Stomach (tissue), 19 donors: Measurements from ENCODE around the gene OTX2. TPM values are rescaled to one million over a fixed set of nuclear protein-coding genes. Genes with fewer than 3 reads are reported as not detected.

ENCODE experiments used
- DNase-seq, 2 donors: peaks; one replicate each; pipeline versions ENCODE4 v3.0.0 to v3.0.0-alpha.2; 2013 to 2019
- H3K27ac ChIP-seq, 5 donors: fragments of 200-600 bp in 4 of 5; sonication (generic) in 4 of 5; one replicate each; pipeline ENCODE4 v1.5.1; 2013 to 2019; ENCODE audit warnings: mild to moderate bottlenecking in 1 of 5, moderate library complexity in 1 of 5
- H3K27me3 ChIP-seq, 3 donors: fragments of 200-600 bp; sonication (generic); one replicate each; pipeline ENCODE4 v1.5.1; 2017 to 2019; ENCODE audit warnings: mixed run types in 1 of 3
- H3K36me3 ChIP-seq, 4 donors: fragments of 200-600 bp; sonication (generic); 1 replicate in 3 of 4; 2 replicates in 1 of 4; pipeline ENCODE4 v1.5.1; 2016 to 2019
- H3K4me1 ChIP-seq, 4 donors: fragments of 200-600 bp; sonication (generic); one replicate each; pipeline ENCODE4 v1.5.1; 2016 to 2019
- H3K4me3 ChIP-seq, 4 donors: fragments of 200-600 bp; sonication (generic) in 3 of 4; one replicate each; pipeline ENCODE4 v1.5.1; 2016 to 2019; ENCODE audit warnings: mild to moderate bottlenecking in 1 of 4
- H3K9me3 ChIP-seq, 4 donors: fragments of 200-600 bp; sonication (generic); one replicate each; pipeline ENCODE4 v1.5.1; 2016 to 2019
- CTCF ChIP-seq, 7 experiments: fragments of 450-650 bp in 4 of 7; fragments of 200-600 bp in 3 of 7; sonication (generic) in 3 of 7; IDR thresholded peaks; one replicate each; pipeline ENCODE4 v1.5.1; 2016 to 2019; ENCODE audit warnings: antibody characterized with exemption in 7 of 7, control low read depth in 2 of 7, mild to moderate bottlenecking in 1 of 7
- EP300 ChIP-seq: sonication (generic); formaldehyde crosslinking; IDR thresholded peaks from one replicate; pipeline ENCODE4 v1.6.1; 2017; ENCODE audit warnings: antibody characterized with exemption
- POLR2A ChIP-seq, 4 donors: fragments of 450-650 bp; IDR thresholded peaks; one replicate each; pipeline ENCODE4 v1.6.1; 2016; ENCODE audit warnings: antibody characterized with exemption in 4 of 4, control low read depth in 2 of 4, mild to moderate bottlenecking in 1 of 4, moderate library complexity in 1 of 4
- POLR2AphosphoS5 ChIP-seq, 3 donors: sonication (generic); formaldehyde crosslinking; IDR thresholded peaks; one replicate each; pipeline ENCODE4 v1.6.1; 2016; ENCODE audit warnings: antibody characterized with exemption in 3 of 3
- WGBS, 5 donors: extraction: QIAGEN DNeasy Blood & Tissue Kit in 3 of 5; methylation state at CpG; one replicate each; pipeline versions ENCODE4 v1.1.5 to v1.1.7; 2013 to 2018; 5-methylcytosine and 5-hydroxymethylcytosine counted together
- intact Hi-C: fragments of 100-400 bp; cut with DNase I; formaldehyde crosslinking; loops from one replicate; pipeline ENCODE4 v1.15.1; 2023; ENCODE audit warnings: low total_unique reads
- long read RNA-seq, 10 donors: transcript quantifications; one replicate each; lab custom pipeline, GENCODE V29; 2026
- polyA plus RNA-seq, 3 donors: library from polyadenylated mRNA; stranded (reverse); fragments of 200-250 nt; gene quantifications; one replicate each; pipeline ENCODE4 v1.2.3, GENCODE V29; 2013
- total RNA-seq, 5 donors: library from RNA; depleted of rRNA; stranded (reverse); fragments of >200 nt; gene quantifications; one replicate each; pipeline versions ENCODE4 v1.1.0 to v1.2.3, GENCODE V29; 2014 to 2016
- donor health status: healthy with polysubstance abuse.
- donor health status: Bipolar disorder and iron deficiency.
- donor health status: healthy.

Gene OTX2
- not detected for total RNA-seq
- polyA plus RNA-seq, result not detected
- long read RNA-seq, donor 1, result 0 reads
- long read RNA-seq, donor 2, result 0 reads
- long read RNA-seq, donor 3, result 0 reads
- long read RNA-seq, donor 4, result 0 reads
- long read RNA-seq, donor 5, result 0 reads
- long read RNA-seq, donor 6, result 0 reads
- long read RNA-seq, donor 7, result 0 reads
- long read RNA-seq, donor 8, result 0 reads
- long read RNA-seq, donor 9, result 0 reads
- long read RNA-seq, donor 10, result 0 reads

- Histone ChIP-seq H3K9me3 (peaks cover 0 to 33% (median 6%) of the 10 kb centered on the region in 4 donors), H3K27ac (no peak within 1 kb of the TSS), H3K27me3 (peaks cover 39 to 100% (median 98%) of the 10 kb centered on the region in 3 donors), H3K4me1 (peaks cover 4 to 42% (median 16%) of the 10 kb centered on the region in 4 donors), H3K4me3 (no peak within 1 kb of the TSS), H3K36me3 (no peaks in the 10 kb centered on the region)
- no peak for TF ChIP-seq EP300
- TF ChIP-seq CTCF (IDR thresholded peaks at IDR 0.05), result no peak
- no peak for TF ChIP-seq POLR2A (IDR thresholded peaks at IDR 0.05)
- no peak for TF ChIP-seq POLR2AphosphoS5 (IDR thresholded peaks at IDR 0.05)
- 12 to 23% (median 21%) methylated on average over 15 of the region's 15 CpGs for WGBS, 5 donors
- intact Hi-C loops, result no loop called here
- no peak for DNase-seq
Observed at GRCh38 chr14:56810147-56810719, at the start of gene OTX2. TSS of gene OTX2 (minus strand) at chr14:56810479. CDS start at chr14:56805456, 5,023 bp downstream.

- H3K36me3 ChIP-seq, result no peaks in the 10 kb centered on the region
- WGBS, 5 donors, result 13 to 26% (median 16%) methylated on average over 8 of the region's 8 CpGs
- DNase-seq, result peak in 1 of 2 donors; percentile 46
Observed at GRCh38 chr14:56858422-56858821, 48.1 kb upstream of the OTX2 start.

GRCh38 chr14:56857216-56857615 lies 46.9 kb upstream of the OTX2 start:
- TF ChIP-seq POLR2A (IDR thresholded peaks at IDR 0.05) (no peak), EP300 (no peak), POLR2AphosphoS5 (IDR thresholded peaks at IDR 0.05) (no peak), CTCF (IDR thresholded peaks at IDR 0.05) (no peak)
- no peak overlapping the region for H3K27ac ChIP-seq
- H3K27me3 ChIP-seq, result peaks cover 0 to 21% (median 0%) of the 10 kb centered on the region in 3 donors
- no peak overlapping the region for H3K4me3 ChIP-seq
- H3K4me1 ChIP-seq, result peaks cover 4 to 17% (median 13%) of the 10 kb centered on the region in 4 donors
- no peaks in the 10 kb centered on the region for H3K36me3 ChIP-seq
- DNase-seq, result no peak
- WGBS, 5 donors, result 77 to 86% (median 77%) methylated on average over 6 of the region's 6 CpGs
- H3K9me3 ChIP-seq, result no peaks in the 10 kb centered on the region
- intact Hi-C loops, result no loop called here

More at GRCh38 chr14:56858422-56858821, 48.1 kb upstream of the OTX2 start:
- H3K27me3 ChIP-seq, result peaks cover 0 to 16% (median 0%) of the 10 kb centered on the region in 3 donors
- TF ChIP-seq CTCF (IDR thresholded peaks at IDR 0.05) (no peak), POLR2A (IDR thresholded peaks at IDR 0.05) (no peak), POLR2AphosphoS5 (IDR thresholded peaks at IDR 0.05) (no peak), EP300 (no peak)
- no peak overlapping the region for H3K4me3 ChIP-seq
- intact Hi-C loops, result no loop called here
- H3K27ac ChIP-seq, result no peak overlapping the region
- peaks cover 4 to 17% (median 13%) of the 10 kb centered on the region in 4 donors for H3K4me1 ChIP-seq
- no peaks in the 10 kb centered on the region for H3K9me3 ChIP-seq

- Histone ChIP-seq H3K4me3 (peak overlapping the region in 1 of 4 donors; percentile 34), H3K27me3 (peaks cover 0 to 21% (median 0%) of the 10 kb centered on the region in 3 donors), H3K4me1 (peaks cover 4 to 17% (median 13%) of the 10 kb centered on the region in 4 donors), H3K27ac (peak overlapping the region in 3 of 5 donors; percentile 37 to 52 (median 37)), H3K36me3 (no peaks in the 10 kb centered on the region), H3K9me3 (no peaks in the 10 kb centered on the region)
- 2 to 5% (median 3%) methylated on average over 9 of the region's 9 CpGs for WGBS, 5 donors
- TF ChIP-seq POLR2A (IDR thresholded peaks at IDR 0.05) (no peak), POLR2AphosphoS5 (IDR thresholded peaks at IDR 0.05) (peak in 2 of 3 donors; percentile 45 to 68)
- intact Hi-C loops, result no loop called here
- DNase-seq, result peak; percentile 43 to 73
Observed at GRCh38 chr14:56855891-56856461, 45.7 kb upstream of the OTX2 start.
